ENCODE data around the gene SERPING1. TPM values are rescaled to one million over a fixed set of nuclear protein-coding genes. Genes with fewer than 3 reads are reported as not detected.

The SERPING1 gene
- total RNA-seq, 4 donors from 2014 or later = 107 to 343 (median 196) TPM

MicroRNA genes within 50 kb of the gene (microRNA counts, 767-probe panel; counts per million panel counts)
- 4,124 to 7,718 counts per million in 2 donors for microRNA hsa-miR-130a-3p

Small RNA genes within 50 kb of the gene (microRNA-seq; reads per million reads assigned to microRNA genes)
- gene MIR130A = 11,606 reads per million, percentile 93 among the genes with 10 or more reads in this experiment

Small RNA genes within 50 kb of the gene (small RNA-seq; reads per million reads assigned to genes)
- gene MIR130A = 151 reads per million, percentile 97 among the genes with 10 or more reads in this experiment

Other genes starting within 250 kb of the SERPING1 start
- not detected for gene PRG3, start 216.5 kb upstream of the SERPING1 start, total RNA-seq
- under 1 TPM in 3 of 4 donors, not detected in 1; 0.22 to 0.94 (median 0.71) TPM for gene PRG2, start 207.0 kb upstream of the SERPING1 start, total RNA-seq
- gene SLC43A3, start 170.6 kb upstream of the SERPING1 start, total RNA-seq = 100 to 1,000 TPM; 124 to 321 (median 218) TPM
- 10 to 100 TPM; 11.2 to 27.6 (median 17.1) TPM for gene RTN4RL2, start 137.2 kb upstream of the SERPING1 start, total RNA-seq
- 10 to 100 TPM; 20.3 to 64.1 (median 28.8) TPM for gene SLC43A1, start 82.0 kb upstream of the SERPING1 start, total RNA-seq
- 10 to 100 TPM; 29.8 to 43.7 (median 37.4) TPM for gene TIMM10, start 66.9 kb upstream of the SERPING1 start, total RNA-seq
- not detected for gene SMTNL1, start 60.1 kb upstream of the SERPING1 start, total RNA-seq
- gene UBE2L6, start 30.0 kb upstream of the SERPING1 start, total RNA-seq = 10 to 100 TPM; 30.8 to 41.7 (median 38.8) TPM
- gene YPEL4, start 52.2 kb downstream of the SERPING1 start, total RNA-seq = 1 to 10 TPM in 2 of 4 donors, not detected in 2; 1.1 to 1.7 TPM
- gene CLP1, start 60.1 kb downstream of the SERPING1 start, total RNA-seq = 10 to 100 TPM; 10.7 to 15.9 (median 14.1) TPM
- 10 to 100 TPM; 55.5 to 77.5 (median 71.6) TPM for gene ZDHHC5, start 70.4 kb downstream of the SERPING1 start, total RNA-seq
- gene MED19, start 114.5 kb downstream of the SERPING1 start, total RNA-seq = 10 to 100 TPM; 24.6 to 38.1 (median 35.6) TPM
- gene TMX2, start 114.9 kb downstream of the SERPING1 start, total RNA-seq = 100 to 1,000 TPM in 1 of 4 donors, 10 to 100 TPM in 3; 85.3 to 127 (median 92.4) TPM
- gene SELENOH, start 143.8 kb downstream of the SERPING1 start, total RNA-seq = 100 to 1,000 TPM; 130 to 271 (median 169) TPM
- not detected for gene BTBD18, start 154.1 kb downstream of the SERPING1 start, total RNA-seq
- gene CTNND1, start 164.1 kb downstream of the SERPING1 start, total RNA-seq = 100 to 1,000 TPM; 178 to 238 (median 202) TPM

All from thyroid gland (tissue), 4 donors.